H9 (cell line): ENCODE measurements around the gene SAMD7. TPM values are rescaled to one million over a fixed set of nuclear protein-coding genes. Genes with fewer than 3 reads are reported as not detected.

ENCODE experiments used
- DNase-seq: peaks from one replicate; pipeline ENCODE4 v3.0.0-alpha.2; 2017
- H2AFZ ChIP-seq: one replicate; pipeline ENCODE4 v1.6.1; 2013; ENCODE audit warnings: mild to moderate bottlenecking, low read length, control low read depth, moderate library complexity
- H2AK5ac ChIP-seq: 2 replicates; pipeline ENCODE4 v1.6.1; 2013; ENCODE audit warnings: low read length, control low read depth, mixed read lengths; ENCODE audit not compliant: insufficient read length
- H2BK120ac ChIP-seq: one replicate; pipeline ENCODE4 v1.6.1; 2013; ENCODE audit warnings: low read depth, mild to moderate bottlenecking, low read length, control low read depth, inconsistent platforms; ENCODE audit not compliant: poor library complexity, severe bottlenecking
- H2BK12ac ChIP-seq: 2 replicates; pipeline ENCODE4 v1.6.1; 2013; ENCODE audit warnings: low read length, control low read depth, mixed read lengths, low read depth; ENCODE audit not compliant: insufficient read length
- H2BK15ac ChIP-seq: 2 replicates; pipeline ENCODE4 v1.6.1; 2013; ENCODE audit warnings: low read depth, low read length, control low read depth
- H2BK20ac ChIP-seq: one replicate; pipeline ENCODE4 v1.6.1; 2013; ENCODE audit warnings: low read depth, mild to moderate bottlenecking, low read length, control low read depth, inconsistent platforms; ENCODE audit not compliant: poor library complexity, severe bottlenecking
- H2BK5ac ChIP-seq: 2 replicates; pipeline ENCODE4 v1.6.1; 2013; ENCODE audit warnings: low read length, control low read depth, mixed read lengths; ENCODE audit not compliant: insufficient read length
- H3K14ac ChIP-seq: 2 replicates; pipeline ENCODE4 v1.6.1; 2013; ENCODE audit warnings: low read length, control low read depth; ENCODE audit not compliant: insufficient read depth
- H3K18ac ChIP-seq: 2 replicates; pipeline ENCODE4 v1.6.1; 2013; ENCODE audit warnings: low read depth, mild to moderate bottlenecking, mixed read lengths, low read length, control low read depth; ENCODE audit not compliant: insufficient read length
- H3K23ac ChIP-seq: 2 replicates; pipeline ENCODE4 v1.6.1; 2013; ENCODE audit warnings: low read length, control low read depth, mixed read lengths, low read depth; ENCODE audit not compliant: insufficient read length
- H3K23me2 ChIP-seq: 2 replicates; pipeline ENCODE4 v1.6.1; 2013; ENCODE audit warnings: low read depth, mild to moderate bottlenecking, mixed read lengths, low read length, control low read depth; ENCODE audit not compliant: insufficient read length, poor library complexity, severe bottlenecking
- H3K27ac ChIP-seq: 2 replicates; pipeline ENCODE4 v1.5.1; 2013; ENCODE audit warnings: low read length, control low read depth, mixed read lengths, low read depth; ENCODE audit not compliant: insufficient read length
- H3K27me3 ChIP-seq: 2 replicates; pipeline ENCODE4 v1.6.1; 2013; ENCODE audit warnings: low read length, control low read depth, inconsistent platforms; ENCODE audit not compliant: insufficient read depth
- H3K4ac ChIP-seq: 2 replicates; pipeline ENCODE4 v1.6.1; 2013; ENCODE audit warnings: low read depth, mild to moderate bottlenecking, control low read depth, inconsistent platforms, low read length, moderate library complexity
- H3K4me1 ChIP-seq: 2 replicates; pipeline ENCODE4 v1.6.1; 2013; ENCODE audit warnings: low read length, control low read depth, inconsistent platforms; ENCODE audit not compliant: insufficient read depth
- H3K4me2 ChIP-seq: 2 replicates; pipeline ENCODE4 v1.6.1; 2013; ENCODE audit warnings: low read length, control low read depth, mixed read lengths; ENCODE audit not compliant: insufficient read length, insufficient read depth
- H3K56ac ChIP-seq: 2 replicates; pipeline ENCODE4 v1.6.1; 2013; ENCODE audit warnings: low read depth, mild to moderate bottlenecking, mixed read lengths, low read length, control low read depth; ENCODE audit not compliant: insufficient read length
- H3K79me1 ChIP-seq: 2 replicates; pipeline ENCODE4 v1.6.1; 2013; ENCODE audit warnings: low read depth, mild to moderate bottlenecking, moderate library complexity, low read length, control low read depth, inconsistent platforms; ENCODE audit not compliant: insufficient read depth, poor library complexity, severe bottlenecking
- H3K79me2 ChIP-seq: 2 replicates; pipeline ENCODE4 v1.6.1; 2013; ENCODE audit warnings: low read length, control low read depth, inconsistent platforms; ENCODE audit not compliant: insufficient read depth
- H3K9ac ChIP-seq: 2 replicates; pipeline ENCODE4 v1.6.1; 2013; ENCODE audit warnings: low read length, control low read depth, mixed read lengths; ENCODE audit not compliant: insufficient read length; ENCODE audit errors: extremely low read depth
- H3K9me3 ChIP-seq: one replicate; pipeline ENCODE4 v1.6.1; 2013; ENCODE audit warnings: low read depth, low read length, inconsistent platforms; ENCODE audit not compliant: control insufficient read depth
- H3T11ph ChIP-seq: one replicate; pipeline ENCODE4 v1.6.1; 2013; ENCODE audit warnings: mild to moderate bottlenecking, low read length, control low read depth, inconsistent platforms
- H4K20me1 ChIP-seq: one replicate; pipeline ENCODE4 v1.6.1; 2013; ENCODE audit not compliant: control insufficient read depth, insufficient read length, insufficient read depth
- H4K5ac ChIP-seq: 2 replicates; pipeline ENCODE4 v1.6.1; 2013; ENCODE audit warnings: low read depth, mild to moderate bottlenecking, mixed read lengths, low read length, control low read depth; ENCODE audit not compliant: insufficient read length
- H4K8ac ChIP-seq: replicated peaks from 2 replicates; pipeline ENCODE4 v1.6.1; 2013; ENCODE audit warnings: low read length, control low read depth, mixed read lengths, low read depth; ENCODE audit not compliant: insufficient read length
- H4K91ac ChIP-seq: 2 replicates; pipeline ENCODE4 v1.6.1; 2013; ENCODE audit warnings: low read depth, mild to moderate bottlenecking, moderate library complexity, mixed read lengths, low read length, control low read depth; ENCODE audit not compliant: insufficient read length
- H3K27ac Mint-ChIP-seq, 3 experiments: 2 replicates in 2 of 3; 3 replicates in 1 of 3; pipeline ENCODE4 v1.8.0; 2020 to 2021; ENCODE audit warnings: mixed read lengths in 3 of 3, mild to moderate bottlenecking in 1 of 3, moderate library complexity in 1 of 3
- H3K27me3 Mint-ChIP-seq: 2 replicates; pipeline ENCODE4 v1.8.0; 2021; ENCODE audit warnings: low read depth, mild to moderate bottlenecking, moderate library complexity, mixed read lengths
- H3K36me3 Mint-ChIP-seq, 3 experiments: 2 replicates in 2 of 3; 3 replicates in 1 of 3; pipeline ENCODE4 v1.8.0; 2020 to 2021; ENCODE audit warnings: low read depth in 3 of 3, mixed read lengths in 3 of 3; ENCODE audit not compliant: insufficient read depth in 1 of 3
- H3K4me1 Mint-ChIP-seq, 2 experiments: 2 replicates each; pipeline ENCODE4 v1.8.0; 2020; ENCODE audit warnings: mixed read lengths in 2 of 2
- H3K4me3 Mint-ChIP-seq, 2 experiments: 2 replicates in 1 of 2; 3 replicates in 1 of 2; pipeline ENCODE4 v1.8.0; 2020 to 2021; ENCODE audit warnings: mild to moderate bottlenecking in 2 of 2, mixed read lengths in 2 of 2, moderate library complexity in 1 of 2
- H3K9me3 Mint-ChIP-seq, 2 experiments: 2 replicates in 1 of 2; 3 replicates in 1 of 2; pipeline ENCODE4 v1.8.0; 2020; ENCODE audit warnings: mild to moderate bottlenecking in 2 of 2, mixed read lengths in 2 of 2, moderate library complexity in 1 of 2
- CTCF ChIP-seq: fragments of 200-600 bp; sonication (generic); conservative IDR thresholded peaks from 3 replicates; pipeline ENCODE4 v1.8.0; 2021; ENCODE audit warnings: antibody characterized with exemption, mild to moderate bottlenecking
- WGBS: extraction: QIAGEN DNeasy Blood & Tissue Kit; methylation state at CpG from one replicate; pipeline ENCODE4 v1.1.7; 2013; ENCODE audit warnings: missing lambda C conversion rate, low lambda C conversion rate, mixed read lengths; ENCODE audit not compliant: insufficient read length; ENCODE audit errors: extremely low coverage; 5-methylcytosine and 5-hydroxymethylcytosine counted together
- total RNA-seq: library from RNA; stranded (reverse); gene quantifications from 2 replicates; pipeline ENCODE4 v1.2.1, GENCODE V29; 2021

SAMD7 gene
- total RNA-seq, 1 experiment from 2014 or later, result not detected

GRCh38 chr3:169955406-169955805 lies 44.0 kb downstream of the SAMD7 start:
- H3K18ac ChIP-seq, result no peak overlapping the region

More at GRCh38 chr3:169955406-169955805, 44.0 kb downstream of the SAMD7 start:
- Histone ChIP-seq H4K5ac (no peak overlapping the region), H2BK20ac (no peak overlapping the region), H3K23me2 (no peaks in the 10 kb centered on the region), H3K27ac (no peak overlapping the region), H3K79me2 (no peaks in the 10 kb centered on the region), H3K9ac (no peak overlapping the region), H3K27me3 (no peaks in the 10 kb centered on the region), H3K4ac (no peak overlapping the region), H3K79me1 (no peaks in the 10 kb centered on the region), H4K20me1 (no peaks in the 10 kb centered on the region), H3K14ac (no peak overlapping the region), H2BK120ac (no peak overlapping the region), H3K4me2 (no peak overlapping the region), H3T11ph (no peak overlapping the region), H3K9me3 (no peaks in the 10 kb centered on the region), H2BK15ac (no peak overlapping the region), H2AFZ (no peak overlapping the region), H3K23ac (no peak overlapping the region), H2BK5ac (no peak overlapping the region), H2BK12ac (no peak overlapping the region), H3K56ac (no peak overlapping the region), H4K91ac (no peak overlapping the region), H3K4me1 (no peaks in the 10 kb centered on the region), H2AK5ac (no peak overlapping the region), H4K8ac (no peak overlapping the region)
- no peak for TF ChIP-seq CTCF
- no peak overlapping the region for H3K27ac Mint-ChIP-seq
- no CpG with 5 or more reads among the region's 2 CpGs for WGBS
- H3K4me1 Mint-ChIP-seq, result no peaks in the 10 kb centered on the region
- no peak for DNase-seq
- H3K9me3 Mint-ChIP-seq, result no peaks in the 10 kb centered on the region
- no peak overlapping the region for H3K4me3 Mint-ChIP-seq
- H3K27me3 Mint-ChIP-seq, result no peaks in the 10 kb centered on the region; the same call in 1 of the 2 replicates
- H3K36me3 Mint-ChIP-seq, result no peaks in the 10 kb centered on the region
